Measurements from ENCODE around the gene CD247. TPM values are rescaled to one million over a fixed set of nuclear protein-coding genes. Genes with fewer than 3 reads are reported as not detected.

The CD247 gene
- total RNA-seq, 1 donor from 2014 or later, result not detected

GRCh38 chr1:167465743-167466142 lies 52.6 kb downstream of the CD247 start:
- Histone ChIP-seq H3K27me3 (ENCODE audit: control insufficient read depth, insufficient read depth, low read length) (no peaks in the 10 kb centered on the region), H3K36me3 (ENCODE audit: control insufficient read depth, insufficient read depth, low read length) (no peaks in the 10 kb centered on the region), H3K4me3 (ENCODE audit: low read depth, low read length) (no peak overlapping the region)
- no peak for DNase-seq (ENCODE audit: low read depth)
- TF ChIP-seq CTCF (IDR thresholded peaks at IDR 0.05; ENCODE audit: insufficient read depth, low read length, poor library complexity, severe bottlenecking), result no peak

GRCh38 chr1:167465018-167465417 lies 53.3 kb downstream of the CD247 start:
- no peak for DNase-seq (ENCODE audit: low read depth)
- no peaks in the 10 kb centered on the region for H3K27me3 ChIP-seq (ENCODE audit: control insufficient read depth, insufficient read depth, low read length)
- no peaks in the 10 kb centered on the region for H3K36me3 ChIP-seq (ENCODE audit: control insufficient read depth, insufficient read depth, low read length)
- H3K4me3 ChIP-seq (ENCODE audit: low read depth, low read length), result no peak overlapping the region
- no peak for TF ChIP-seq CTCF (IDR thresholded peaks at IDR 0.05; ENCODE audit: insufficient read depth, low read length, poor library complexity, severe bottlenecking)

- Histone ChIP-seq H3K36me3 (ENCODE audit: control insufficient read depth, insufficient read depth, low read length) (no peaks in the 10 kb centered on the region), H3K4me3 (ENCODE audit: low read depth, low read length) (no peak overlapping the region), H3K27me3 (ENCODE audit: control insufficient read depth, insufficient read depth, low read length) (no peaks in the 10 kb centered on the region)
- TF ChIP-seq CTCF (IDR thresholded peaks at IDR 0.05; ENCODE audit: insufficient read depth, low read length, poor library complexity, severe bottlenecking), result no peak
- DNase-seq (ENCODE audit: low read depth), result no peak
Measured at GRCh38 chr1:167463875-167464575, 54.3 kb downstream of the CD247 start.

- no peak for DNase-seq (ENCODE audit: low read depth)
- Histone ChIP-seq H3K4me3 (ENCODE audit: low read depth, low read length) (no peak overlapping the region), H3K27me3 (ENCODE audit: control insufficient read depth, insufficient read depth, low read length) (no peaks in the 10 kb centered on the region), H3K36me3 (ENCODE audit: control insufficient read depth, insufficient read depth, low read length) (no peaks in the 10 kb centered on the region)
- no peak for TF ChIP-seq CTCF (IDR thresholded peaks at IDR 0.05; ENCODE audit: insufficient read depth, low read length, poor library complexity, severe bottlenecking)
Measured at GRCh38 chr1:167463080-167463479, 55.2 kb downstream of the CD247 start.

- no peaks in the 10 kb centered on the region for H3K27me3 ChIP-seq (ENCODE audit: control insufficient read depth, insufficient read depth, low read length)
- no peaks in the 10 kb centered on the region for H3K36me3 ChIP-seq (ENCODE audit: control insufficient read depth, insufficient read depth, low read length)
- DNase-seq (ENCODE audit: low read depth), result no peak
- no peak for TF ChIP-seq CTCF (IDR thresholded peaks at IDR 0.05; ENCODE audit: insufficient read depth, low read length, poor library complexity, severe bottlenecking)
- H3K4me3 ChIP-seq (ENCODE audit: low read depth, low read length), result no peak overlapping the region
Measured at GRCh38 chr1:167462341-167462740, 56.0 kb downstream of the CD247 start.

GRCh38 chr1:167460836-167461235 lies 57.5 kb downstream of the CD247 start:
- Histone ChIP-seq H3K27me3 (ENCODE audit: control insufficient read depth, insufficient read depth, low read length) (no peaks in the 10 kb centered on the region), H3K36me3 (ENCODE audit: control insufficient read depth, insufficient read depth, low read length) (no peaks in the 10 kb centered on the region), H3K4me3 (ENCODE audit: low read depth, low read length) (no peak overlapping the region)
- TF ChIP-seq CTCF (IDR thresholded peaks at IDR 0.05; ENCODE audit: insufficient read depth, low read length, poor library complexity, severe bottlenecking), result no peak
- no peak for DNase-seq (ENCODE audit: low read depth)

All from kidney epithelial cell (primary cell).